GM23338 (cell line): Measurements from ENCODE around the gene FGFRL1. TPM values are rescaled to one million over a fixed set of nuclear protein-coding genes. Genes with fewer than 3 reads are reported as not detected.
A peak's percentile ranks its signal among the peaks of the same experiment; 100 is the strongest.

Source experiments
- ATAC-seq: fragments of 200-7000 bp; cut with Tn5 transposase; 3 replicates; pipeline ENCODE4 v1.9.1; 2020
- DNase-seq: peaks from one replicate; pipeline ENCODE4 v3.0.0-alpha.2; 2015; ENCODE audit warnings: low spot score
- H2AFZ ChIP-seq: fragments of 200-600 bp; sonication (generic); 2 replicates; pipeline ENCODE4 v1.8.0; 2016; ENCODE audit warnings: antibody characterized with exemption, mild to moderate bottlenecking, moderate library complexity
- H3F3A ChIP-seq: fragments of 200-600 bp; sonication (generic); replicated peaks from 2 replicates; pipeline ENCODE4 v1.8.0; 2017; ENCODE audit warnings: antibody characterized with exemption, mixed run types, low read depth
- H3K27ac ChIP-seq: fragments of 200-600 bp; sonication (generic); 2 replicates; pipeline ENCODE4 v1.6.1; 2016; ENCODE audit warnings: low read depth
- H3K27me3 ChIP-seq: fragments of 200-600 bp; sonication (generic); 2 replicates; pipeline ENCODE4 v1.8.0; 2016; ENCODE audit warnings: mild to moderate bottlenecking, mixed run types, moderate library complexity; ENCODE audit not compliant: insufficient read depth
- H3K36me3 ChIP-seq: fragments of 200-600 bp; sonication (generic); 2 replicates; pipeline ENCODE4 v1.8.0; 2016; ENCODE audit warnings: mild to moderate bottlenecking; ENCODE audit not compliant: insufficient read depth
- H3K4me1 ChIP-seq: fragments of 200-600 bp; sonication (generic); 2 replicates; pipeline ENCODE4 v1.8.0; 2016; ENCODE audit warnings: mild to moderate bottlenecking, moderate library complexity; ENCODE audit not compliant: insufficient read depth
- H3K4me2 ChIP-seq: fragments of 200-600 bp; sonication (generic); 2 replicates; pipeline ENCODE4 v1.7.1; 2017; ENCODE audit warnings: mixed run types
- H3K4me3 ChIP-seq: fragments of 200-600 bp; sonication (generic); 2 replicates; pipeline ENCODE4 v1.6.1; 2016; ENCODE audit warnings: mixed run types
- H3K79me2 ChIP-seq: fragments of 200-600 bp; sonication (generic); replicated peaks from 2 replicates; pipeline ENCODE4 v1.8.0; 2017; ENCODE audit warnings: mild to moderate bottlenecking; ENCODE audit not compliant: insufficient read depth
- H3K9me2 ChIP-seq: fragments of 200-600 bp; sonication (generic); 2 replicates; pipeline ENCODE4 v1.8.0; 2017; ENCODE audit not compliant: insufficient read depth
- H4K20me1 ChIP-seq: fragments of 200-600 bp; sonication (generic); replicated peaks from 2 replicates; pipeline ENCODE4 v1.8.0; 2017; ENCODE audit warnings: mild to moderate bottlenecking; ENCODE audit not compliant: insufficient read depth
- H3K27ac Mint-ChIP-seq: 2 replicates; pipeline ENCODE4 v1.8.0; 2020; ENCODE audit warnings: inconsistent platforms, mild to moderate bottlenecking, moderate library complexity, mixed read lengths
- H3K27me3 Mint-ChIP-seq: 3 replicates; pipeline ENCODE4 v1.8.0; 2022; ENCODE audit warnings: low read depth, mild to moderate bottlenecking, moderate library complexity, mixed read lengths, inconsistent platforms; ENCODE audit not compliant: insufficient read depth, poor library complexity
- H3K36me3 Mint-ChIP-seq: 3 replicates; pipeline ENCODE4 v1.8.0; 2021; ENCODE audit warnings: low read depth, mild to moderate bottlenecking, inconsistent platforms, moderate library complexity, mixed read lengths
- H3K4me1 Mint-ChIP-seq: 3 replicates; pipeline ENCODE4 v1.8.0; 2020; ENCODE audit warnings: mild to moderate bottlenecking, inconsistent platforms, mixed read lengths
- H3K4me3 Mint-ChIP-seq: 3 replicates; pipeline ENCODE4 v1.8.0; 2021; ENCODE audit warnings: moderate library complexity, mild to moderate bottlenecking, inconsistent platforms, mixed read lengths
- H3K9me3 Mint-ChIP-seq: 3 replicates; pipeline ENCODE4 v1.8.0; 2020; ENCODE audit warnings: moderate library complexity, mild to moderate bottlenecking, inconsistent platforms, mixed read lengths
- CREB1 ChIP-seq: fragments of 250-450 bp; sonication (Bioruptor Pico); IDR thresholded peaks from 2 replicates; pipeline ENCODE4 v1.5.0; 2020; ENCODE audit warnings: low read depth, mild to moderate bottlenecking, moderate library complexity
- CTCF ChIP-seq, 2 experiments: fragments of 200-600 bp in 1 of 2; sonication (generic) in 1 of 2; conservative IDR thresholded peaks; 2 replicates each; pipeline versions ENCODE4 v1.5.1 to v1.6.1; 2016 to 2017; ENCODE audit warnings: antibody characterized with exemption in 2 of 2, low read depth in 2 of 2, mild to moderate bottlenecking in 2 of 2, moderate library complexity in 1 of 2
- EZH2 ChIP-seq: fragments of 200-600 bp; sonication (generic); IDR thresholded peaks from one replicate; pipeline ENCODE4 v1.8.0; 2017; ENCODE audit warnings: antibody characterized with exemption, mild to moderate bottlenecking, low read depth; ENCODE audit not compliant: unreplicated experiment
- EZH2phosphoT487 ChIP-seq: fragments of 200-600 bp; sonication (generic); IDR thresholded peaks from one replicate; pipeline ENCODE4 v1.8.1; 2018; ENCODE audit warnings: antibody characterized with exemption; ENCODE audit not compliant: unreplicated experiment
- JUNB ChIP-seq: IDR thresholded peaks from one replicate; pipeline ENCODE4 v1.6.1; 2016; ENCODE audit warnings: antibody characterized with exemption; ENCODE audit not compliant: unreplicated experiment
- NANOG ChIP-seq: IDR thresholded peaks from 2 replicates; pipeline ENCODE4 v1.6.1; 2016; ENCODE audit warnings: antibody characterized with exemption, borderline replicate concordance
- STAT1 ChIP-seq: IDR thresholded peaks from one replicate; pipeline ENCODE4 v1.6.1; 2016; ENCODE audit warnings: antibody characterized with exemption; ENCODE audit not compliant: unreplicated experiment
- ZNF462 ChIP-seq: fragments of 250-450 bp; sonication (Bioruptor Pico); IDR thresholded peaks from 2 replicates; pipeline ENCODE4 v1.5.0; 2020; ENCODE audit warnings: mild to moderate bottlenecking, moderate library complexity
- polyA plus RNA-seq: library from polyadenylated mRNA; unstranded; fragments of >200 nt; fragmentation: Nextera tagmentation; extraction: Ambion mirVana; gene quantifications from 2 replicates; pipeline ENCODE4 v1.2.1, GENCODE V29; 2016
- total RNA-seq: library from RNA; depleted of rRNA; stranded (reverse); fragments of >200 nt; shearing (Covaris generic); gene quantifications from 2 replicates; pipeline ENCODE4 v1.2.3, GENCODE V29; 2014

FGFRL1 gene
- total and polyA plus RNA-seq, 2 experiments from 2014 or later, result 7.0 to 35.8 TPM

- peaks cover 13% of the 10 kb centered on the region for H3K27me3 Mint-ChIP-seq
- no peak overlapping the region for H3K4me2 ChIP-seq
These were observed 3.8 kb downstream of the FGFRL1 start for GRCh38 chr4:1015179-1015578.

GRCh38 chr4:1015746-1016145, 4.3 kb downstream of the FGFRL1 start:
- Mint-ChIP-seq H3K4me1 (peaks cover under 1% of the 10 kb centered on the region; the same call in 2 of the 3 replicates), H3K36me3 (no peaks in the 10 kb centered on the region; the same call in 2 of the 3 replicates), H3K27me3 (peaks cover 7% of the 10 kb centered on the region), H3K27ac (no peak overlapping the region), H3K4me3 (no peak overlapping the region), H3K9me3 (no peaks in the 10 kb centered on the region)
- Histone ChIP-seq H3K9me2 (no peaks in the 10 kb centered on the region), H3K27me3 (peaks cover 4% of the 10 kb centered on the region), H2AFZ (no peak overlapping the region), H3K4me3 (no peak overlapping the region), H3K36me3 (no peaks in the 10 kb centered on the region), H3K4me2 (no peak overlapping the region), H4K20me1 (peaks cover 6% of the 10 kb centered on the region; the same call in 1 of the 2 replicates), H3K79me2 (0 out of 2 replicates have a peak, but pooled peaks cover 3% of the 10 kb centered on the region), H3F3A (0 out of 2 replicates have a peak, but pooled peaks cover under 1% of the 10 kb centered on the region), H3K27ac (no peak overlapping the region), H3K4me1 (no peaks in the 10 kb centered on the region; the same call in 1 of the 2 replicates)
- ATAC-seq (no peak), DNase-seq (no peak)
- TF ChIP-seq EZH2phosphoT487 (no peak), EZH2 (no peak), STAT1 (no peak), CREB1 (CRISPR knock-in tag) (no peak), CTCF (conservative IDR thresholded peaks at IDR 0.05; ENCODE audit: low read depth in 2 of 2) (no peak), ZNF462 (CRISPR knock-in tag) (no peak), JUNB (no peak)

More at GRCh38 chr4:1015179-1015578, 3.8 kb downstream of the FGFRL1 start:
- no peaks in the 10 kb centered on the region for H3K9me3 Mint-ChIP-seq
- no peak for ATAC-seq
- peaks cover 10% of the 10 kb centered on the region for H3K27me3 ChIP-seq
- no peaks in the 10 kb centered on the region for H3K9me2 ChIP-seq
- H3K4me3 Mint-ChIP-seq, result no peak overlapping the region
- H3K36me3 Mint-ChIP-seq, result no peaks in the 10 kb centered on the region; the same call in 2 of the 3 replicates
- H3K79me2 ChIP-seq, result 0 out of 2 replicates have a peak, but pooled peaks cover 3% of the 10 kb centered on the region
- DNase-seq, result no peak
- H3K27ac ChIP-seq, result no peak overlapping the region
- no peaks in the 10 kb centered on the region; the same call in 1 of the 2 replicates for H3K4me1 ChIP-seq
- H3K36me3 ChIP-seq, result no peaks in the 10 kb centered on the region
- no peak overlapping the region for H3K4me3 ChIP-seq
- H3F3A ChIP-seq, result 0 out of 2 replicates have a peak, but pooled peaks cover 5% of the 10 kb centered on the region
- H2AFZ ChIP-seq, result no peak overlapping the region
- TF ChIP-seq NANOG, result no peak
- peak in 1 of 2 experiments; percentile 21; a peak in 1 of 4 replicates for TF ChIP-seq CTCF (conservative IDR thresholded peaks at IDR 0.05; ENCODE audit: low read depth in 2 of 2)
- peaks cover 6% of the 10 kb centered on the region; the same call in 1 of the 2 replicates for H4K20me1 ChIP-seq
- no peak overlapping the region for H3K27ac Mint-ChIP-seq
- H3K4me1 Mint-ChIP-seq, result peaks cover 5% of the 10 kb centered on the region; the same call in 2 of the 3 replicates
